Measurements from ENCODE around the gene PA2G4.
A peak's percentile ranks its signal among the peaks of the same experiment; 100 is the strongest.
"Not testable (repeated sequence)": the region's sequence is repeated elsewhere in the genome, so short reads cannot be mapped to it uniquely, and the experiment has no call there.

PA2G4 gene

DNA sequence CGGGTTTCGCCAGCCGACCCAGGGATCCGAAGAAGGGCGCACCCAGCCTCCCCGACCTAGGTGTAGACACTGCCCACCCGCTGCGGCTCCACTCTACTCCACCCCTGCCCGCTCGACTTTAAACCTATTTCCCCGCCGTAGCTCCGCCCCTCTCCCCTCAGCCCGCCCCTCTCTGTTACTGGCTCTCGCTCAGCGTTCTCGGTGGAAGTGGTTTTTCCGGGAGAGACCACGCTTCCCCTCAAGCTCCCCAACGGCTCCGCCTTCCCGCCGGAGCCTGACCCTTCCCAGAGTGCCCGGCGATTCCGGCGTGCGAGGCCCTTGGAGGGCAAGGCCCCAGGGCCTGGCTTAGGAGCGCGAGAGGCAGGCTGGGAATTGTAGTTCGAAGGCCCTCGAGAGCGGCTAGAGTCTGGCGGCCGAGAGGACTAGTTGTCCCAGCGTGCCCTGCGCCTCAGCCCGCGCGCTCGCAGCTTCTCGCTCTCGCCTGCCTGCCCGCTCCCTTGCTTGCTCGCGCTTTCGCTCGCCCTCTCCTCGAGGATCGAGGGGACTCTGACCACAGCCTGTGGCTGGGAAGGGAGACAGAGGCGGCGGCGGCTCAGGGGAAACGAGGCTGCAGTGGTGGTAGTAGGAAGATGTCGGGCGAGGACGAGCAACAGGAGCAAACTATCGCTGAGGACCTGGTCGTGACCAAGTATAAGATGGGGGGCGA lies at the start of gene PA2G4:
Gene PA2G4 (plus strand): TSS at position 451 of the 706 bp plus-strand sequence. CDS start 179 bp downstream, at position 630.
- H3K4me3 ChIP-seq (replicated peaks; ENCODE audit: low read depth, low read length): peak within 1 kb of the TSS; percentile 90
- TF ChIP-seq, protein P1, sequence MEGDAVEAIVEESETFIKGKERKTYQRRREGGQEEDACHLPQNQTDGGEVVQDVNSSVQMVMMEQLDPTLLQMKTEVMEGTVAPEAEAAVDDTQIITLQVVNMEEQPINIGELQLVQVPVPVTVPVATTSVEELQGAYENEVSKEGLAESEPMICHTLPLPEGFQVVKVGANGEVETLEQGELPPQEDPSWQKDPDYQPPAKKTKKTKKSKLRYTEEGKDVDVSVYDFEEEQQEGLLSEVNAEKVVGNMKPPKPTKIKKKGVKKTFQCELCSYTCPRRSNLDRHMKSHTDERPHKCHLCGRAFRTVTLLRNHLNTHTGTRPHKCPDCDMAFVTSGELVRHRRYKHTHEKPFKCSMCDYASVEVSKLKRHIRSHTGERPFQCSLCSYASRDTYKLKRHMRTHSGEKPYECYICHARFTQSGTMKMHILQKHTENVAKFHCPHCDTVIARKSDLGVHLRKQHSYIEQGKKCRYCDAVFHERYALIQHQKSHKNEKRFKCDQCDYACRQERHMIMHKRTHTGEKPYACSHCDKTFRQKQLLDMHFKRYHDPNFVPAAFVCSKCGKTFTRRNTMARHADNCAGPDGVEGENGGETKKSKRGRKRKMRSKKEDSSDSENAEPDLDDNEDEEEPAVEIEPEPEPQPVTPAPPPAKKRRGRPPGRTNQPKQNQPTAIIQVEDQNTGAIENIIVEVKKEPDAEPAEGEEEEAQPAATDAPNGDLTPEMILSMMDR (IDR thresholded peaks at IDR 0.05; ENCODE audit: low read length, missing control alignments): no peak
- DNase-seq (ENCODE audit: low read depth): peak; percentile 99

DNA sequence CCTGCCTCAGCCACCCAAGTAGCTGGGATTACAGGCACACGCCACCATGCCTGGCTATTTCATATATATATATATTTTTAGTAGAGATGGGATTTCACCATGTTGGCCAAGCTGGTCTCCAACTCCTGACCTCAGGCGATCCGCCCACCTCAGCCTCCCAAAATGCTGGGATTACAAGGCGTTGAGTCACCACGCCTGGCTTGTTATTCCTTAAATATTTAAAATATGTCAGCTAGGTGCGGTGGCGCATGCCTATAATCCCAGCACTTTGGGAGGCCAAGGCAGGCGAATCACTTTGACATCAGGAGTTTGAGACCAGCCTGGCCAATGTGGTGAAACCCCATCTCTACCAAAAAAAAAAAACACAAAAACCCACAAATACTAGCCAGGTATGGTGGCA lies 44.4 kb upstream of the PA2G4 start:
- H3K4me3 ChIP-seq (replicated peaks; ENCODE audit: low read depth, low read length): not testable (repeated sequence)
- DNase-seq (ENCODE audit: low read depth): peak; percentile 55

DNA sequence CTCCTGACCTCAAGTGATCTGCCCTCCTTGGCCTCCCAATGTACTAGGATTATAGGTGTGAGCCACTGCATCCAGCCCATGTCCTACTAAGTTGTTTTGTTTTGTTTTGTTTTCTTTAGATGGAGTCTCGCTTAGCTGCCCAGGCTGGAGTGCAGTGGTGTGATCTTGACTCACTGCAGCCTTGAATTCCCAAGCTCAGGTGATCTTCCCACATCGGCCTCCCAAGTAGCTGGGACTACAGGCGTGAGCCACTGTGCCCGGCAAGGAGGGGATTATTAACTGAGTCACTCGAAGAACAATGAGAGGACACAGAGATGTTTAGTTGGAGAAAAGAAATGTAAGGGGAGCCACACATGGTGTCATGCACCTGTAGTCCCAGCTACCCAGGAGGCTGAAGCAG lies 42.4 kb upstream of the PA2G4 start:
- H3K4me3 ChIP-seq (replicated peaks; ENCODE audit: low read depth, low read length): no peak overlapping the region
- TF ChIP-seq, protein P1 (IDR thresholded peaks at IDR 0.05; ENCODE audit: low read length, missing control alignments): no peak
- DNase-seq (ENCODE audit: low read depth): no peak

DNA sequence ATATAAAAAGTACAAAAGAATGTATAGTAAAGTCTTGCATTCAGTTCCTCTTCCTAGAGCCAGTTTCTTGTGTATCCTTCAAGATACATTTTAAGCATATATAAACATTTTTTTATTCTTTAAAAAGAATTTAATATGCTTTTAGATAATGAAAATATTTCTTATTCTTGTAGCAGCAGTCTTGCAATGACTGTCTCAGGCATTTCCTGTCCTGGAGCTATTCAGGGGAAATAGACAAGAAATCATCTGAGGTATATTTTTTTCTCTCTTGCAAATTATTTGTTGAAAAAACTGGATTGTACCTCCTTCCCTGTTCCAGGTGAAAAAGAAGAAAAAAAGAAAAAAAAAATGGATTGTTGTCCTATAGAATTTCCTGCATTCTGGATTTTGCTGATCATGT lies 41.4 kb upstream of the PA2G4 start:
- TF ChIP-seq, protein P1 (IDR thresholded peaks at IDR 0.05; ENCODE audit: low read length, missing control alignments): no peak
- H3K4me3 ChIP-seq (replicated peaks; ENCODE audit: low read depth, low read length): no peak overlapping the region
- DNase-seq (ENCODE audit: low read depth): peak; percentile 35

DNA sequence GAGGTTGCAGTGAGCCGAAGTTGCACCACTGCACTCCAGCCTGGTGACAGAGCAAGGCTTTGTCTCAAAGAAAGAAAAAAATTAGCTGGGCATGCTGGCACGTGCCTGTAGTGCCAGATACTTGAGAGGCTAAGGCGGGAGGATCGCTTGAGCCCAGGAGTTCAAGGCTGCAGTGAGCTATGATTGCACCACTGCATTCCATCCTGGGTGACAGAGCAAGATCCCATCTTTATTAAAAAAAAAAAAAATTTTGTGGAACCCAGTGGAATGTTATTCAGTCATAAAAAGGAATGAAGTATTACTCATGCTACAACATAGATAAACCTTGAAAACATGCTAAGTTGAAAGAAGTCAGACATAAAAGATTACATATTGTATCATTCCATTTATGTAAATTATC lies 32.7 kb upstream of the PA2G4 start:
- H3K4me3 ChIP-seq (replicated peaks; ENCODE audit: low read depth, low read length): no peak overlapping the region
- DNase-seq (ENCODE audit: low read depth): peak; percentile 26
- TF ChIP-seq, protein P1 (IDR thresholded peaks at IDR 0.05; ENCODE audit: low read length, missing control alignments): no peak

DNA sequence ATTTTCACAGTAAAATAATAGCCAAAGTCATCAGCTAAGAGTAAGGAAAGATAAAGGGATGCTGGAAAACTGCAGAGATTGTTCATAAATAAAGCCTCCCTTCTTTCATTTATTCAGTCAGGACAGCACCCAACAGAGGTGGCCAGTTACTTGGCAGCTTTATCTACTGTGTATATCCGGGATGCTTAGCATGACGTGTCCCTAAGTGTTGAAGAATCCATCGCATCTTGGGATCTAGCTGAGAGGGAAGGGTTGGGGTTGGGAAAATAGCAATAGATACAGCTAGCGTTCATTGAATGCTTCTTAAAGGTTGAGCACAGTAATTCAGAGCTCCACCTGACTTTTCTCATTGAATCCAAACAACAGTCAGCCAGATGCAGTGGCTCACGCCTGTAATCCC lies 30.0 kb upstream of the PA2G4 start:
- TF ChIP-seq, protein P1 (IDR thresholded peaks at IDR 0.05; ENCODE audit: low read length, missing control alignments): no peak
- DNase-seq (ENCODE audit: low read depth): no peak
- no peak overlapping the region for H3K4me3 ChIP-seq (replicated peaks; ENCODE audit: low read depth, low read length)

DNA sequence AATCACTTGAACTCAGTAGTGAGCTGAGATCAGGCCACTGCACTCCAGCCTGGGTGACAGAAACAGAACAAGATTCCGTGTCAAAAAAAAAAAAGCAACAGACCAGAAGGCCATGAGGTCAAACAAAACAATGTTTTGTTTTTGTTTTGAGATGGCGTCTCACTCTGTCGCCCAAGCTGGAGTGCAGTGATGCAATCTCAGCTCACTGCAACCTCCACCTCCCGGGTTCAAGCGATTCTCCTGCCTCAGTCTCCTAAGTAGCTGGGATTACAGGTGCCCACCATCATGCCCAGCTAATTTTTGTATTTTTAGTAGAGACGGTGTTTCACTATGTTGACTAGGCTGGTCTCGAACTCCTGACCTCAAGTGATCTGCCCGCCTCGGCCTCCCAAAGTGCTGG lies 26.4 kb upstream of the PA2G4 start:
- DNase-seq (ENCODE audit: low read depth); H3K4me3 ChIP-seq (replicated peaks; ENCODE audit: low read depth, low read length): not testable (repeated sequence)

DNA sequence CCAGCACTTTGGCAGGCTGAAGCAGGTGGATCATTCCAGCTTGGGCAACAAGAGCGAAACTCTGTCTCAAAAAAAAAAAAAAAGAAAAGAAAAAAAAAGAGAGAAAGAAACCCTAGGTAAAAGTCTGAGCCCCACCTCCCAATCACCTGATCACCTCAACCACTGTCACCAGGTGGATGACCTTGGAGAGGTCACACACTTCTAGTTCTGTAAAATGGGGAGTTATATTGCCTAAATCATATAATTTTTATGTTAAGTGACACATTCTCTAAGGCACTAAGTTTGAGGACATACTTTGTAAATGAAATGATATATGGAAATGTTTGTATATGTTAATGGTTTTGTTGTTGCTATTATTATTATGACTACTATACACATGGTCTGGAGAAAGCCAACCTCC lies 25.9 kb upstream of the PA2G4 start:
- no peak overlapping the region for H3K4me3 ChIP-seq (replicated peaks; ENCODE audit: low read depth, low read length)
- DNase-seq (ENCODE audit: low read depth): no peak
- TF ChIP-seq, protein P1 (IDR thresholded peaks at IDR 0.05; ENCODE audit: low read length, missing control alignments): no peak
